Measurements from ENCODE around the gene GADD45A. TPM values are rescaled to one million over a fixed set of nuclear protein-coding genes. Genes with fewer than 3 reads are reported as not detected.
A peak's percentile ranks its signal among the peaks of the same experiment; 100 is the strongest.

Gene GADD45A
- total and polyA plus RNA-seq, 9 of the 15 experiments (the other 6 are each of a cell fraction or from before 2014, with no cell fraction given): 21.3 to 156 (median 62.1) TPM

DNA sequence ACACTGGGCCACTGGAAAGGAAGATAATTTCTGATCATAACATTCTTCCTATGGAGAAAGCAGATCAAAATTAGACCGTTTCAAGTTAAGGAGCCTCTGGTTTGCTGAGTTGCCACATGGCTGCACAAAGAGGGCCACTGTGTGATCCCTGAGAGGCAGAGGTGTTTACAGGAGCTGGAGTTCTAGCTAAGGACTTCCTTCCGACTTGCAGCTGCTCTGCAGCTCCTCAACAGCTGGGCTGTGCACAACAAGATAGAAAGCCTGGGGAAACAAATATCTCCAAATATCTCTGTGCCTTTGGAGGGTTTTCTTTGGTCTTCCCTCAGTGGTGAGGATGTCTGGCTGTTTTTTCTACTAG is 26.8 kb downstream of the GADD45A start:
- in situ Hi-C loops (cut with MboI) (no loop called here), intact Hi-C loops (cut with micrococcal nuclease) (loop anchor here (1.0 to 2.0 kb wide), 4 partner anchors 22 to 49 kb away; no protein-coding TSS in a partner anchor)
- Histone ChIP-seq H3K4me1 (replicated peaks in 1 of 2; ENCODE audit: control insufficient read depth in 2 of 2, insufficient read depth in 2 of 2, low read length in 2 of 2) (peaks cover 27 to 64% of the 10 kb centered on the region in 2 experiments), H3K9me1 (ENCODE audit: control insufficient read depth, insufficient read depth, low read length) (no peaks in the 10 kb centered on the region), H3K27me3 (ENCODE audit: control insufficient read depth in 2 of 2, insufficient read depth in 2 of 2, low read length in 2 of 2) (no peaks in the 10 kb centered on the region), H3K36me3 (ENCODE audit: control insufficient read depth, insufficient read depth, low read length) (no peaks in the 10 kb centered on the region), H4K20me1 (replicated peaks; ENCODE audit: control insufficient read depth, insufficient read depth, low read length) (no peaks in the 10 kb centered on the region), H3K4me3 (no peak overlapping the region), H3K4me2 (ENCODE audit: insufficient read depth, low read length) (peak overlapping the region; percentile 60), H3K79me2 (ENCODE audit: control insufficient read depth, insufficient read depth, low read length) (no peaks in the 10 kb centered on the region), H3K9ac (ENCODE audit: insufficient read depth in 1 of 2, low read depth in 2 of 2, low read length in 2 of 2) (peak overlapping the region in 1 of 2 experiments; percentile 57; a peak in 2 of 4 replicates), H2AFZ (ENCODE audit: low read depth, low read length) (peak overlapping the region; percentile 72), H3K9me3 (replicated peaks; ENCODE audit: control insufficient read depth, insufficient read depth, low read depth, low read length) (no peaks in the 10 kb centered on the region), H3K27ac (ENCODE audit: extremely low read depth, low read depth, low read length) (peak overlapping the region; percentile 75)
- no TSS peak for BruUV-seq (replicated peaks)
- ChIA-PET POLR2A (interaction anchor here (0.9 to 2.3 kb wide), 11 partner anchors 9 to 27 kb away, joined by 3 to 8 read pairs (median 6); partner anchors contain the start of gene GADD45A), CTCF (ENCODE audit: low intra/inter-chr PET ratio) (no interaction called here)
- WGBS (ENCODE audit: insufficient coverage, low coverage, missing lambda C conversion rate): 0% methylated on average over 2 of the region's 2 CpGs
- DNase-seq (ENCODE audit: extremely low read depth in 1 of 4, low spot score in 3 of 4) (peak in 3 of 4 experiments; percentile 25 to 77 (median 46)), FAIRE-seq (no peak), ATAC-seq (peak; percentile 71)
- TF ChIP-seq JUND (IDR thresholded peaks at IDR 0.05; ENCODE audit: borderline replicate concordance, low read depth, low read length) (no peak), JUND (tag; IDR thresholded peaks at IDR 0.05; ENCODE audit: borderline replicate concordance, low read depth, low read length) (0 out of 3 replicates have a peak, but pooled peaks have one; percentile 12), CBFA2T3 (IDR thresholded peaks at IDR 0.05) (peak; percentile 36; the same call in 1 of the 2 replicates), BRD9 (IDR thresholded peaks at IDR 0.05; ENCODE audit: low read depth, partially characterized antibody) (no peak), SREBF2 (CRISPR knock-in tag; IDR thresholded peaks at IDR 0.05) (no peak), FOXK2 (conservative IDR thresholded peaks at IDR 0.05 in 1 of 2, IDR thresholded peaks at IDR 0.05 in 1 of 2; ENCODE audit: low read depth in 2 of 2) (peak; percentile 6 to 46; a peak in 1 of 4 replicates), SMARCA4 (IDR thresholded peaks at IDR 0.05) (peak; percentile 12), ARID1B (IDR thresholded peaks at IDR 0.05) (peak; percentile 48; the same call in 1 of the 2 replicates), FOSL1 (tag; conservative IDR thresholded peaks at IDR 0.05) (0 out of 2 replicates have a peak, but pooled peaks have one; percentile 3), TAL1 (IDR thresholded peaks at IDR 0.05) (no peak), HDAC2 (IDR thresholded peaks at IDR 0.05) (0 out of 2 replicates have a peak, but pooled peaks have one; percentile 43), SPI1 (IDR thresholded peaks at IDR 0.05; ENCODE audit: borderline replicate concordance, low read depth, low read length) (peak; percentile 10; the same call in 1 of the 2 replicates), ETV5 (CRISPR knock-in tag; IDR thresholded peaks at IDR 0.05; ENCODE audit: low read depth) (0 out of 2 replicates have a peak, but pooled peaks have one; percentile 14)
- TF ChIP-seq, protein P1, sequence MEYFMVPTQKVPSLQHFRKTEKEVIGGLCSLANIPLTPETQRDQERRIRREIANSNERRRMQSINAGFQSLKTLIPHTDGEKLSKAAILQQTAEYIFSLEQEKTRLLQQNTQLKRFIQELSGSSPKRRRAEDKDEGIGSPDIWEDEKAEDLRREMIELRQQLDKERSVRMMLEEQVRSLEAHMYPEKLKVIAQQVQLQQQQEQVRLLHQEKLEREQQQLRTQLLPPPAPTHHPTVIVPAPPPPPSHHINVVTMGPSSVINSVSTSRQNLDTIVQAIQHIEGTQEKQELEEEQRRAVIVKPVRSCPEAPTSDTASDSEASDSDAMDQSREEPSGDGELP (CRISPR knock-in tag; IDR thresholded peaks at IDR 0.05; ENCODE audit: borderline replicate concordance): peak; percentile 68
- TF ChIP-seq, protein P2, sequence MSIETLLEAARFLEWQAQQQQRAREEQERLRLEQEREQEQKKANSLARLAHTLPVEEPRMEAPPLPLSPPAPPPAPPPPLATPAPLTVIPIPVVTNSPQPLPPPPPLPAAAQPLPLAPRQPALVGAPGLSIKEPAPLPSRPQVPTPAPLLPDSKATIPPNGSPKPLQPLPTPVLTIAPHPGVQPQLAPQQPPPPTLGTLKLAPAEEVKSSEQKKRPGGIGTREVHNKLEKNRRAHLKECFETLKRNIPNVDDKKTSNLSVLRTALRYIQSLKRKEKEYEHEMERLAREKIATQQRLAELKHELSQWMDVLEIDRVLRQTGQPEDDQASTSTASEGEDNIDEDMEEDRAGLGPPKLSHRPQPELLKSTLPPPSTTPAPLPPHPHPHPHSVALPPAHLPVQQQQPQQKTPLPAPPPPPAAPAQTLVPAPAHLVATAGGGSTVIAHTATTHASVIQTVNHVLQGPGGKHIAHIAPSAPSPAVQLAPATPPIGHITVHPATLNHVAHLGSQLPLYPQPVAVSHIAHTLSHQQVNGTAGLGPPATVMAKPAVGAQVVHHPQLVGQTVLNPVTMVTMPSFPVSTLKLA (conservative IDR thresholded peaks at IDR 0.05): peak in 1 of 2 experiments; percentile 61; a peak in 2 of 4 replicates
- TF ChIP-seq, protein P3, sequence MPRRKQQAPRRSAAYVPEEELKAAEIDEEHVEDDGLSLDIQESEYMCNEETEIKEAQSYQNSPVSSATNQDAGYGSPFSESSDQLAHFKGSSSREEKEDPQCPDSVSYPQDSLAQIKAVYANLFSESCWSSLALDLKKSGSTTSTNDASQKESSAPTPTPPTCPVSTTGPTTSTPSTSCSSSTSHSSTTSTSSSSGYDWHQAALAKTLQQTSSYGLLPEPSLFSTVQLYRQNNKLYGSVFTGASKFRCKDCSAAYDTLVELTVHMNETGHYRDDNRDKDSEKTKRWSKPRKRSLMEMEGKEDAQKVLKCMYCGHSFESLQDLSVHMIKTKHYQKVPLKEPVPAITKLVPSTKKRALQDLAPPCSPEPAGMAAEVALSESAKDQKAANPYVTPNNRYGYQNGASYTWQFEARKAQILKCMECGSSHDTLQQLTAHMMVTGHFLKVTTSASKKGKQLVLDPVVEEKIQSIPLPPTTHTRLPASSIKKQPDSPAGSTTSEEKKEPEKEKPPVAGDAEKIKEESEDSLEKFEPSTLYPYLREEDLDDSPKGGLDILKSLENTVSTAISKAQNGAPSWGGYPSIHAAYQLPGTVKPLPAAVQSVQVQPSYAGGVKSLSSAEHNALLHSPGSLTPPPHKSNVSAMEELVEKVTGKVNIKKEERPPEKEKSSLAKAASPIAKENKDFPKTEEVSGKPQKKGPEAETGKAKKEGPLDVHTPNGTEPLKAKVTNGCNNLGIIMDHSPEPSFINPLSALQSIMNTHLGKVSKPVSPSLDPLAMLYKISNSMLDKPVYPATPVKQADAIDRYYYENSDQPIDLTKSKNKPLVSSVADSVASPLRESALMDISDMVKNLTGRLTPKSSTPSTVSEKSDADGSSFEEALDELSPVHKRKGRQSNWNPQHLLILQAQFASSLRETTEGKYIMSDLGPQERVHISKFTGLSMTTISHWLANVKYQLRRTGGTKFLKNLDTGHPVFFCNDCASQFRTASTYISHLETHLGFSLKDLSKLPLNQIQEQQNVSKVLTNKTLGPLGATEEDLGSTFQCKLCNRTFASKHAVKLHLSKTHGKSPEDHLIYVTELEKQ (CRISPR knock-in tag; IDR thresholded peaks at IDR 0.05): no peak
